K562 treated with DMSO at 1 percent for 24 hours (cell line): ENCODE measurements around the gene SGSH. TPM values are rescaled to one million over a fixed set of nuclear protein-coding genes. Genes with fewer than 3 reads are reported as not detected.

Experiments used
- total RNA-seq: library from RNA; unstranded; fragments of 300-600 nt; gene quantifications from 2 replicates; pipeline ENCODE4 v1.2.3, GENCODE V29; 2022; ENCODE audit warnings: low read depth; ENCODE audit not compliant: insufficient read depth

Gene SGSH
- 48.8 and 50.2 TPM in 2 replicates for total RNA-seq

GRCh38 chr17:80220054-80220735 lies at the start of gene SGSH, which contains the start of gene SLC26A11:
SGSH (minus strand) TSS chr17:80220333; CDS start chr17:80220313, 20 bp downstream.
SLC26A11 (plus strand) TSS chr17:80220427; CDS start chr17:80221561, 1,134 bp downstream.

DNA sequence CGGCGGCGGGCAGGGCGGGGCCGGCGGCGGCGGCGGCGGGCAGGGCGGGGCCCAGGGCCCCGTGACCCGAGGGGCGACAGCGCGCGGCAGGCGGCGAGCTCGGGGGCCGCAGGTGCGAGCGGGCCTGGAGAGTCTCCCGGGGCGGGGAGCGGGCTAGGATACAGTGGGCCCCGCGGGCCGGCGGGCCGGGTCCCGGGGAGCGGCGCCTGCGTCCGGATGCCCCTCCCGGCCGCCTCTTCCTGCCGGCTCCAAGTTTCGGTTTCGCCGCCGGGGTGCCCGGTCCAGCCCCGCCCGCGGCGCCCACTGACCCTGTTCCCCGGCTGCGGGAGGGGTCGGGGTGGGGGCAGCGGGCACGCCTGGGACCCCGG lies 40.6 kb upstream of the SGSH start, which contains the start of gene RNF213:
RNF213 (plus strand) TSS at position 62 of the 368 bp plus-strand sequence. CDS start 2,830 bp downstream, outside the sequence.

DNA sequence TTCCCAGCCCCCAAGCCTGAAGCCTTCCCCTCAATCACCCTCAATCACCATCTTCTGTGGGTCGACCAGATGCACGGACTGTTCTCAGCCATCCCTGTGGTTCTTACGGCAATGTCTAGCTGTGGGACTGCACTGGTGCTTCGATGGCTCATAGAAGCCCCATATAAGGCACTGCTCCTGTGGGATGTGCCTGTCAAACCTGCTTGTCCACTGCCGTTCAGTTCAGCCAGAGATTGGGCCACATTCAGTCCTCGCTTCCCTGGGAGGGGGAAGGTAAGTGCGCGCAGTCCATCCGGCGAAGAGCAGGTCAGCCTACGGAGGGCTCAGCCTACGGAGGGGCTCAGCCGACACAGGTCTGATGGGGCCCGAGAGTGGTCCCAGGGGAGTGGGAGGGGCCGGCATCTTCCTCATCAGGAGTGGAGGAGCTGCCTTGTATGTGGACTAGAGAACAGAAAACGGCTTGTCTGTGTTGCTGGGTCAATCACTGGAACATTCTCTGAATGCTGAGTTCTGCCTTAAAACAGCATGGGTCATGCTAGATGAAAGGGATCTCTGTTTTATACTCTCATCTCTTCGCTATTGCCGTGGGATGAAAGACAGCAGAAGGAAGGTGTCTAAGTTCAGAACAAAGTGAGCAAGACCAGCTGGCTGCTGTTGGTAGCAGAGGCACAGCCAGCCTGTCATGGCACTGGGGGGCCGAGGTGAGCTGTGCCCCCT lies 50.2 kb downstream of the SGSH start, which contains the start of gene CARD14:
CARD14 (plus strand) TSS at position 247 of the 717 bp plus-strand sequence. CDS start 11,409 bp downstream, outside the sequence.

Other genes starting within 250 kb of the SGSH start
- 0.96 and 1.2 TPM in 2 replicates for gene TBC1D16, start 184.5 kb downstream of the SGSH start, total RNA-seq
- not detected in 2 replicates for gene CCDC40, start 183.7 kb downstream of the SGSH start, total RNA-seq
- gene GAA, start 118.8 kb downstream of the SGSH start, total RNA-seq = 15.3 and 16.1 TPM in 2 replicates
- gene EIF4A3, start 73.2 kb downstream of the SGSH start, total RNA-seq = 129 and 136 TPM in 2 replicates
- gene CARD14, start 50.3 kb downstream of the SGSH start, total RNA-seq = 0.52 and 0.54 TPM in 2 replicates
- gene SLC26A11, start 94 bp upstream of the SGSH start, total RNA-seq = 14.1 and 15.2 TPM in 2 replicates
- gene RNF213, start 40.5 kb upstream of the SGSH start, total RNA-seq = 51.2 and 53.2 TPM in 2 replicates
- 12.4 and 16.6 TPM in 2 replicates for gene ENDOV, start 194.8 kb upstream of the SGSH start, total RNA-seq